ENCODE data around the gene KCNT2.
"Not testable (repeated sequence)": the region's sequence is repeated elsewhere in the genome, so short reads cannot be mapped to it uniquely, and the experiment has no call there.

KCNT2 gene

GRCh38 chr1:196271212-196271947 lies 336.9 kb downstream of the KCNT2 start:
- Histone ChIP-seq H3K4me1 (ENCODE audit: control insufficient read depth, low read depth, low read length) (no peaks in the 10 kb centered on the region), H2AK5ac (ENCODE audit: low read length) (no peak overlapping the region), H3K79me1 (ENCODE audit: low read length) (no peaks in the 10 kb centered on the region)

DNA sequence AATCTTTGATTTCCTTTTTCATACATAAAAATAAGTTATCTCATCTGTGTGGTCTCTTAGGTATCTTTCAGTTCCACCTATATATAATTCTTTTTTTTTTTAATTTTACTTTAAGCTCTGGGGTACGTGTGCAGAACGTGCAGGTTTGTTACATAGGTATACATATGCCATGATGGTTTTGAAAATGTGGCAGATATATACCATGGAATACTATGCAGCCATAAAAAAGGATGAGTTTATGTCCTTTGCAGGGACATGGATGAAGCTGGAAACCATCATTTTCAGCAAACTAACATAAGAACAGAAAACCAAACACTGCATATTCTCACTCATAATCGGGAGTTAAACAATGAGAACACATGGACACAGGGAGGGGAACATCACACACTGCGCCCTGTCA lies 345.2 kb downstream of the KCNT2 start:
- not testable (repeated sequence) for H2BK15ac ChIP-seq (replicated peaks; ENCODE audit: low read depth); H2BK120ac ChIP-seq (ENCODE audit: low read depth, low read length); H4K5ac ChIP-seq (ENCODE audit: low read length); H3K9ac ChIP-seq (ENCODE audit: low read length); H3K23ac ChIP-seq (ENCODE audit: low read length); H3K79me1 ChIP-seq (ENCODE audit: low read length); H3K4me2 ChIP-seq (ENCODE audit: low read length); DNase-seq; H3K4me3 ChIP-seq (ENCODE audit: low read length); H3K18ac ChIP-seq (ENCODE audit: low read length); H3K27ac ChIP-seq (ENCODE audit: low read depth, low read length); H2AK5ac ChIP-seq (ENCODE audit: low read length); H3K4ac ChIP-seq (ENCODE audit: low read depth, low read length); H3K56ac ChIP-seq (ENCODE audit: low read length); H2BK5ac ChIP-seq (ENCODE audit: low read length); H3K36me3 ChIP-seq (ENCODE audit: control insufficient read depth, insufficient read depth, low read length); H3K27me3 ChIP-seq (ENCODE audit: insufficient read depth, low read length, poor library complexity); H4K8ac ChIP-seq (ENCODE audit: low read depth, low read length); H3K4me1 ChIP-seq (ENCODE audit: control insufficient read depth, low read depth, low read length); H3K79me2 ChIP-seq (ENCODE audit: control insufficient read depth, insufficient read depth, low read length)
- WGBS (ENCODE audit: extremely low coverage, insufficient coverage, low lambda C conversion rate) = no CpG with 5 or more reads among the region's 4 CpGs

More at GRCh38 chr1:196271212-196271947, 336.9 kb downstream of the KCNT2 start:
- Histone ChIP-seq H4K5ac (ENCODE audit: low read length) (no peak overlapping the region), H2BK120ac (ENCODE audit: low read depth, low read length) (no peak overlapping the region), H3K4me2 (ENCODE audit: low read length) (no peak overlapping the region), H3K4me3 (ENCODE audit: low read length) (no peak overlapping the region), H3K36me3 (ENCODE audit: control insufficient read depth, insufficient read depth, low read length) (no peaks in the 10 kb centered on the region), H3K56ac (ENCODE audit: low read length) (no peak overlapping the region), H3K18ac (ENCODE audit: low read length) (no peak overlapping the region), H3K27me3 (ENCODE audit: insufficient read depth, low read length, poor library complexity) (no peaks in the 10 kb centered on the region), H3K9ac (ENCODE audit: low read length) (no peak overlapping the region), H2BK15ac (replicated peaks; ENCODE audit: low read depth) (no peak overlapping the region), H2BK5ac (ENCODE audit: low read length) (no peak overlapping the region), H3K27ac (ENCODE audit: low read depth, low read length) (no peak overlapping the region), H3K4ac (ENCODE audit: low read depth, low read length) (no peak overlapping the region), H4K8ac (ENCODE audit: low read depth, low read length) (no peak overlapping the region), H3K79me2 (ENCODE audit: control insufficient read depth, insufficient read depth, low read length) (no peaks in the 10 kb centered on the region), H3K23ac (ENCODE audit: low read length) (no peak overlapping the region)
- WGBS (ENCODE audit: extremely low coverage, insufficient coverage, low lambda C conversion rate) = no CpG with 5 or more reads among the region's 6 CpGs
- DNase-seq = no peak

GRCh38 chr1:196260270-196260669 lies 348.0 kb downstream of the KCNT2 start:
- H2AK5ac ChIP-seq (ENCODE audit: low read length) = no peak overlapping the region
- no peak overlapping the region for H3K23ac ChIP-seq (ENCODE audit: low read length)
- H3K27ac ChIP-seq (ENCODE audit: low read depth, low read length) = no peak overlapping the region
- H3K79me1 ChIP-seq (ENCODE audit: low read length) = no peaks in the 10 kb centered on the region
- H2BK5ac ChIP-seq (ENCODE audit: low read length) = no peak overlapping the region
- H3K4me2 ChIP-seq (ENCODE audit: low read length) = no peak overlapping the region
- H4K5ac ChIP-seq (ENCODE audit: low read length) = no peak overlapping the region
- no peaks in the 10 kb centered on the region for H3K4me1 ChIP-seq (ENCODE audit: control insufficient read depth, low read depth, low read length)
- H3K18ac ChIP-seq (ENCODE audit: low read length) = no peak overlapping the region
- no peaks in the 10 kb centered on the region for H3K36me3 ChIP-seq (ENCODE audit: control insufficient read depth, insufficient read depth, low read length)
- H3K4me3 ChIP-seq (ENCODE audit: low read length) = no peak overlapping the region
- no peaks in the 10 kb centered on the region for H3K27me3 ChIP-seq (ENCODE audit: insufficient read depth, low read length, poor library complexity)
- no peak overlapping the region for H2BK15ac ChIP-seq (replicated peaks; ENCODE audit: low read depth)
- no peak overlapping the region for H3K4ac ChIP-seq (ENCODE audit: low read depth, low read length)
- H3K56ac ChIP-seq (ENCODE audit: low read length) = no peak overlapping the region
- H2BK120ac ChIP-seq (ENCODE audit: low read depth, low read length) = no peak overlapping the region
- DNase-seq = no peak
- no peaks in the 10 kb centered on the region for H3K79me2 ChIP-seq (ENCODE audit: control insufficient read depth, insufficient read depth, low read length)
- H3K9ac ChIP-seq (ENCODE audit: low read length) = no peak overlapping the region
- no peak overlapping the region for H4K8ac ChIP-seq (ENCODE audit: low read depth, low read length)

DNA sequence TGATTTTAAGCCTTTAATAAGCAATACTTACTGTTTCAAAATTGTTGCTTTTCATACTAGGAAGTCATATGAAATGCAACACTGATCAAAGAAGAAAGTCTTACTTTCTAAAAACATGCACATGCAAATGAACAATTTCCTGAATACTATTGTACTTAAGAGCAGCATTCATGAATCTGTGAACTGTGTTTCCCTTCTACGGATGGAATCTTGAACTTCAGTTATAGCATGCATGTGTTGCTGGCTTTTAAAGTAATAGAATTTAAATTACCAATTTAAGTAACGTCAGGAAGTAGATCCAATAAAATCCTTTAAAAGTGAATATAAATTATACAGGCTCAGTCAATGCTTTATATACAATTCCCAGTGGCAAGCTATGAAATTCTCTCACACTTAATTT lies 348.9 kb downstream of the KCNT2 start:
- no peak overlapping the region for H2BK15ac ChIP-seq (replicated peaks; ENCODE audit: low read depth)
- no CpG with 5 or more reads among the region's 2 CpGs for WGBS (ENCODE audit: extremely low coverage, insufficient coverage, low lambda C conversion rate)
- no peak overlapping the region for H3K18ac ChIP-seq (ENCODE audit: low read length)
- no peak overlapping the region for H3K4me2 ChIP-seq (ENCODE audit: low read length)
- H3K4me1 ChIP-seq (ENCODE audit: control insufficient read depth, low read depth, low read length) = no peaks in the 10 kb centered on the region
- H3K4ac ChIP-seq (ENCODE audit: low read depth, low read length) = no peak overlapping the region
- no peaks in the 10 kb centered on the region for H3K79me2 ChIP-seq (ENCODE audit: control insufficient read depth, insufficient read depth, low read length)
- no peak overlapping the region for H3K27ac ChIP-seq (ENCODE audit: low read depth, low read length)
- H3K9ac ChIP-seq (ENCODE audit: low read length) = no peak overlapping the region
- H3K23ac ChIP-seq (ENCODE audit: low read length) = no peak overlapping the region
- no peaks in the 10 kb centered on the region for H3K79me1 ChIP-seq (ENCODE audit: low read length)
- H4K8ac ChIP-seq (ENCODE audit: low read depth, low read length) = no peak overlapping the region
- H3K36me3 ChIP-seq (ENCODE audit: control insufficient read depth, insufficient read depth, low read length) = no peaks in the 10 kb centered on the region
- H3K56ac ChIP-seq (ENCODE audit: low read length) = no peak overlapping the region
- no peaks in the 10 kb centered on the region for H3K27me3 ChIP-seq (ENCODE audit: insufficient read depth, low read length, poor library complexity)
- H4K5ac ChIP-seq (ENCODE audit: low read length) = no peak overlapping the region
- H2AK5ac ChIP-seq (ENCODE audit: low read length) = no peak overlapping the region
- no peak for DNase-seq
- H3K4me3 ChIP-seq (ENCODE audit: low read length) = no peak overlapping the region
- H2BK5ac ChIP-seq (ENCODE audit: low read length) = no peak overlapping the region
- H2BK120ac ChIP-seq (ENCODE audit: low read depth, low read length) = no peak overlapping the region

GRCh38 chr1:196255762-196256161 lies 352.5 kb downstream of the KCNT2 start:
- Histone ChIP-seq H3K4me2 (ENCODE audit: low read length) (no peak overlapping the region), H3K56ac (ENCODE audit: low read length) (no peak overlapping the region), H3K9ac (ENCODE audit: low read length) (no peak overlapping the region), H4K5ac (ENCODE audit: low read length) (no peak overlapping the region), H3K36me3 (ENCODE audit: control insufficient read depth, insufficient read depth, low read length) (no peaks in the 10 kb centered on the region), H2BK15ac (replicated peaks; ENCODE audit: low read depth) (no peak overlapping the region), H3K79me2 (ENCODE audit: control insufficient read depth, insufficient read depth, low read length) (no peaks in the 10 kb centered on the region), H4K8ac (ENCODE audit: low read depth, low read length) (no peak overlapping the region), H3K4me1 (ENCODE audit: control insufficient read depth, low read depth, low read length) (no peaks in the 10 kb centered on the region), H2AK5ac (ENCODE audit: low read length) (no peak overlapping the region), H3K4me3 (ENCODE audit: low read length) (no peak overlapping the region), H3K18ac (ENCODE audit: low read length) (no peak overlapping the region), H3K79me1 (ENCODE audit: low read length) (no peaks in the 10 kb centered on the region), H3K4ac (ENCODE audit: low read depth, low read length) (no peak overlapping the region), H3K23ac (ENCODE audit: low read length) (no peak overlapping the region), H2BK5ac (ENCODE audit: low read length) (no peak overlapping the region), H3K27ac (ENCODE audit: low read depth, low read length) (no peak overlapping the region), H2BK120ac (ENCODE audit: low read depth, low read length) (no peak overlapping the region), H3K27me3 (ENCODE audit: insufficient read depth, low read length, poor library complexity) (no peaks in the 10 kb centered on the region)
- DNase-seq = no peak

- Histone ChIP-seq H3K23ac (ENCODE audit: low read length) (no peak overlapping the region), H2BK120ac (ENCODE audit: low read depth, low read length) (no peak overlapping the region), H3K4me2 (ENCODE audit: low read length) (no peak overlapping the region), H4K8ac (ENCODE audit: low read depth, low read length) (no peak overlapping the region), H3K18ac (ENCODE audit: low read length) (no peak overlapping the region), H4K5ac (ENCODE audit: low read length) (no peak overlapping the region), H3K36me3 (ENCODE audit: control insufficient read depth, insufficient read depth, low read length) (no peaks in the 10 kb centered on the region), H2BK15ac (replicated peaks; ENCODE audit: low read depth) (no peak overlapping the region), H3K9ac (ENCODE audit: low read length) (no peak overlapping the region), H3K27me3 (ENCODE audit: insufficient read depth, low read length, poor library complexity) (no peaks in the 10 kb centered on the region), H3K79me2 (ENCODE audit: control insufficient read depth, insufficient read depth, low read length) (no peaks in the 10 kb centered on the region), H3K4me1 (ENCODE audit: control insufficient read depth, low read depth, low read length) (no peaks in the 10 kb centered on the region), H2AK5ac (ENCODE audit: low read length) (no peak overlapping the region), H3K56ac (ENCODE audit: low read length) (no peak overlapping the region), H3K27ac (ENCODE audit: low read depth, low read length) (no peak overlapping the region), H3K79me1 (ENCODE audit: low read length) (no peaks in the 10 kb centered on the region), H2BK5ac (ENCODE audit: low read length) (no peak overlapping the region), H3K4ac (ENCODE audit: low read depth, low read length) (no peak overlapping the region), H3K4me3 (ENCODE audit: low read length) (no peak overlapping the region)
- no peak for DNase-seq
These were observed 378.7 kb downstream of the KCNT2 start for GRCh38 chr1:196229546-196229945.

Measured in mesendoderm (in vitro differentiated cells).